ENCODE data around the gene CD27.

Gene CD27

DNA sequence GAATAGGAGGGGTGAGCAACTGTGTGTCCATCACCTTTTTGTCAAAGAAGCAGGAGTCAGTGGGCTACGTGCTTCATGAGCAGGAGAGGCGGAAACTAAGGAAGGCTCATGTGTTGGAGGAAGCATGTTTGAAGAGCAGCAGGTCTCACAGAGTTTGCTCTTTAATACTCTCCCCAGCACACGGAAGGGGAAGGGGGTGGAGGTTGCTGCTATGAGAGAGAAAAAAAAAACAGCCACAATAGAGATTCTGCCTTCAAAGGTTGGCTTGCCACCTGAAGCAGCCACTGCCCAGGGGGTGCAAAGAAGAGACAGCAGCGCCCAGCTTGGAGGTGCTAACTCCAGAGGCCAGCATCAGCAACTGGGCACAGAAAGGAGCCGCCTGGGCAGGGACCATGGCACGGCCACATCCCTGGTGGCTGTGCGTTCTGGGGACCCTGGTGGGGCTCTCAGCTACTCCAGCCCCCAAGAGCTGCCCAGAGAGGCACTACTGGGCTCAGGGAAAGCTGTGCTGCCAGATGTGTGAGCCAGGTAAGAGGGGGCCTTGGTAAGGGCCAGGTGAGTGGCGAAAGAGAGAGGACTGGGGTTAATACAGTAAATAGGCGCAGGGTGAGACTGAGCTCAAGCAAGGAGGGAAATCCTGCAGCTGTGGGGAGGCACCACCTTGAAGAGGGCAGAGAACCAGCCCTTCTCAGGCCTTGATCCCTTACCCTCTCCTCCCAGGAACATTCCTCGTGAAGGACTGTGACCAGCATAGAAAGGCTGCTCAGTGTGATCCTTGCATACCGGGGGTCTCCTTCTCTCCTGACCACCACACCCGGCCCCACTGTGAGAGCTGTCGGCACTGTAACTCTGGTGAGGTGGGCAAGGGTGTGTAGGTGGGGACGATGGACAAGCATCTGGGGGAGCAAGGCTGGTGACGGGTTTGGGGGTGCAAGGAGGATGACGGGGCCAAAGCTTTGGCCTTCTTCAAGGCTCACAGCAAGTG is at the start of gene CD27:
Gene CD27 (plus strand): TSS at position 252 of the 985 bp plus-strand sequence. CDS start 141 bp downstream, at position 393.
- TF ChIP-seq, protein P1, sequence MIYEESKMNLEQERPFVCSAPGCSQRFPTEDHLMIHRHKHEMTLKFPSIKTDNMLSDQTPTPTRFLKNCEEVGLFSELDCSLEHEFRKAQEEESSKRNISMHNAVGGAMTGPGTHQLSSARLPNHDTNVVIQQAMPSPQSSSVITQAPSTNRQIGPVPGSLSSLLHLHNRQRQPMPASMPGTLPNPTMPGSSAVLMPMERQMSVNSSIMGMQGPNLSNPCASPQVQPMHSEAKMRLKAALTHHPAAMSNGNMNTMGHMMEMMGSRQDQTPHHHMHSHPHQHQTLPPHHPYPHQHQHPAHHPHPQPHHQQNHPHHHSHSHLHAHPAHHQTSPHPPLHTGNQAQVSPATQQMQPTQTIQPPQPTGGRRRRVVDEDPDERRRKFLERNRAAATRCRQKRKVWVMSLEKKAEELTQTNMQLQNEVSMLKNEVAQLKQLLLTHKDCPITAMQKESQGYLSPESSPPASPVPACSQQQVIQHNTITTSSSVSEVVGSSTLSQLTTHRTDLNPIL (CRISPR knock-in tag; IDR thresholded peaks at IDR 0.05; ENCODE audit: low read depth): no peak
- no peak for TF ChIP-seq ZNF565 (CRISPR knock-in tag; conservative IDR thresholded peaks at IDR 0.05; ENCODE audit: low read depth)
- TF ChIP-seq ZNF8 (CRISPR knock-in tag; IDR thresholded peaks at IDR 0.05): no peak
- TF ChIP-seq ISL1 (CRISPR knock-in tag; IDR thresholded peaks at IDR 0.05): no peak
- no peak for TF ChIP-seq PPARA (CRISPR knock-in tag; IDR thresholded peaks at IDR 0.05; ENCODE audit: borderline replicate concordance)
- no peak for TF ChIP-seq OSR1 (CRISPR knock-in tag; IDR thresholded peaks at IDR 0.05)
- TF ChIP-seq CSDC2 (CRISPR knock-in tag; IDR thresholded peaks at IDR 0.05): no peak
- TF ChIP-seq SNAI2 (CRISPR knock-in tag; IDR thresholded peaks at IDR 0.05): no peak
- TF ChIP-seq ESRRG (CRISPR knock-in tag; IDR thresholded peaks at IDR 0.05): no peak
- TF ChIP-seq, protein P2, sequence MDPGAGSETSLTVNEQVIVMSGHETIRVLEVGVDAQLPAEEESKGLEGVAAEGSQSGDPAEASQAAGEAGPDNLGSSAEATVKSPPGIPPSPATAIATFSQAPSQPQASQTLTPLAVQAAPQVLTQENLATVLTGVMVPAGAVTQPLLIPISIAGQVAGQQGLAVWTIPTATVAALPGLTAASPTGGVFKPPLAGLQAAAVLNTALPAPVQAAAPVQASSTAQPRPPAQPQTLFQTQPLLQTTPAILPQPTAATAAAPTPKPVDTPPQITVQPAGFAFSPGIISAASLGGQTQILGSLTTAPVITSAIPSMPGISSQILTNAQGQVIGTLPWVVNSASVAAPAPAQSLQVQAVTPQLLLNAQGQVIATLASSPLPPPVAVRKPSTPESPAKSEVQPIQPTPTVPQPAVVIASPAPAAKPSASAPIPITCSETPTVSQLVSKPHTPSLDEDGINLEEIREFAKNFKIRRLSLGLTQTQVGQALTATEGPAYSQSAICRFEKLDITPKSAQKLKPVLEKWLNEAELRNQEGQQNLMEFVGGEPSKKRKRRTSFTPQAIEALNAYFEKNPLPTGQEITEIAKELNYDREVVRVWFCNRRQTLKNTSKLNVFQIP (CRISPR knock-in tag; IDR thresholded peaks at IDR 0.05; ENCODE audit: borderline replicate concordance, low read depth): no peak
- no peak for TF ChIP-seq ZFP30 (CRISPR knock-in tag; IDR thresholded peaks at IDR 0.05)
- no peak for TF ChIP-seq ZNF70 (CRISPR knock-in tag; IDR thresholded peaks at IDR 0.05)
- no peak for TF ChIP-seq RARB (CRISPR knock-in tag; IDR thresholded peaks at IDR 0.05)
- TF ChIP-seq, protein P3, sequence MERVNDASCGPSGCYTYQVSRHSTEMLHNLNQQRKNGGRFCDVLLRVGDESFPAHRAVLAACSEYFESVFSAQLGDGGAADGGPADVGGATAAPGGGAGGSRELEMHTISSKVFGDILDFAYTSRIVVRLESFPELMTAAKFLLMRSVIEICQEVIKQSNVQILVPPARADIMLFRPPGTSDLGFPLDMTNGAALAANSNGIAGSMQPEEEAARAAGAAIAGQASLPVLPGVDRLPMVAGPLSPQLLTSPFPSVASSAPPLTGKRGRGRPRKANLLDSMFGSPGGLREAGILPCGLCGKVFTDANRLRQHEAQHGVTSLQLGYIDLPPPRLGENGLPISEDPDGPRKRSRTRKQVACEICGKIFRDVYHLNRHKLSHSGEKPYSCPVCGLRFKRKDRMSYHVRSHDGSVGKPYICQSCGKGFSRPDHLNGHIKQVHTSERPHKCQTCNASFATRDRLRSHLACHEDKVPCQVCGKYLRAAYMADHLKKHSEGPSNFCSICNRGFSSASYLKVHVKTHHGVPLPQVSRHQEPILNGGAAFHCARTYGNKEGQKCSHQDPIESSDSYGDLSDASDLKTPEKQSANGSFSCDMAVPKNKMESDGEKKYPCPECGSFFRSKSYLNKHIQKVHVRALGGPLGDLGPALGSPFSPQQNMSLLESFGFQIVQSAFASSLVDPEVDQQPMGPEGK (CRISPR knock-in tag; IDR thresholded peaks at IDR 0.05; ENCODE audit: borderline replicate concordance): no peak
- no peak for TF ChIP-seq TOX (CRISPR knock-in tag; IDR thresholded peaks at IDR 0.05; ENCODE audit: borderline replicate concordance)
- TF ChIP-seq, protein P4, sequence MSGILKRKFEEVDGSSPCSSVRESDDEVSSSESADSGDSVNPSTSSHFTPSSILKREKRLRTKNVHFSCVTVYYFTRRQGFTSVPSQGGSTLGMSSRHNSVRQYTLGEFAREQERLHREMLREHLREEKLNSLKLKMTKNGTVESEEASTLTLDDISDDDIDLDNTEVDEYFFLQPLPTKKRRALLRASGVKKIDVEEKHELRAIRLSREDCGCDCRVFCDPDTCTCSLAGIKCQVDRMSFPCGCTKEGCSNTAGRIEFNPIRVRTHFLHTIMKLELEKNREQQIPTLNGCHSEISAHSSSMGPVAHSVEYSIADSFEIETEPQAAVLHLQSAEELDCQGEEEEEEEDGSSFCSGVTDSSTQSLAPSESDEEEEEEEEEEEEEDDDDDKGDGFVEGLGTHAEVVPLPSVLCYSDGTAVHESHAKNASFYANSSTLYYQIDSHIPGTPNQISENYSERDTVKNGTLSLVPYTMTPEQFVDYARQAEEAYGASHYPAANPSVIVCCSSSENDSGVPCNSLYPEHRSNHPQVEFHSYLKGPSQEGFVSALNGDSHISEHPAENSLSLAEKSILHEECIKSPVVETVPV (CRISPR knock-in tag; IDR thresholded peaks at IDR 0.05): no peak
- TF ChIP-seq GLIS3 (CRISPR knock-in tag; IDR thresholded peaks at IDR 0.05): no peak
- TF ChIP-seq BACH2 (CRISPR knock-in tag; IDR thresholded peaks at IDR 0.05; ENCODE audit: borderline replicate concordance): no peak
- TF ChIP-seq, protein P5, sequence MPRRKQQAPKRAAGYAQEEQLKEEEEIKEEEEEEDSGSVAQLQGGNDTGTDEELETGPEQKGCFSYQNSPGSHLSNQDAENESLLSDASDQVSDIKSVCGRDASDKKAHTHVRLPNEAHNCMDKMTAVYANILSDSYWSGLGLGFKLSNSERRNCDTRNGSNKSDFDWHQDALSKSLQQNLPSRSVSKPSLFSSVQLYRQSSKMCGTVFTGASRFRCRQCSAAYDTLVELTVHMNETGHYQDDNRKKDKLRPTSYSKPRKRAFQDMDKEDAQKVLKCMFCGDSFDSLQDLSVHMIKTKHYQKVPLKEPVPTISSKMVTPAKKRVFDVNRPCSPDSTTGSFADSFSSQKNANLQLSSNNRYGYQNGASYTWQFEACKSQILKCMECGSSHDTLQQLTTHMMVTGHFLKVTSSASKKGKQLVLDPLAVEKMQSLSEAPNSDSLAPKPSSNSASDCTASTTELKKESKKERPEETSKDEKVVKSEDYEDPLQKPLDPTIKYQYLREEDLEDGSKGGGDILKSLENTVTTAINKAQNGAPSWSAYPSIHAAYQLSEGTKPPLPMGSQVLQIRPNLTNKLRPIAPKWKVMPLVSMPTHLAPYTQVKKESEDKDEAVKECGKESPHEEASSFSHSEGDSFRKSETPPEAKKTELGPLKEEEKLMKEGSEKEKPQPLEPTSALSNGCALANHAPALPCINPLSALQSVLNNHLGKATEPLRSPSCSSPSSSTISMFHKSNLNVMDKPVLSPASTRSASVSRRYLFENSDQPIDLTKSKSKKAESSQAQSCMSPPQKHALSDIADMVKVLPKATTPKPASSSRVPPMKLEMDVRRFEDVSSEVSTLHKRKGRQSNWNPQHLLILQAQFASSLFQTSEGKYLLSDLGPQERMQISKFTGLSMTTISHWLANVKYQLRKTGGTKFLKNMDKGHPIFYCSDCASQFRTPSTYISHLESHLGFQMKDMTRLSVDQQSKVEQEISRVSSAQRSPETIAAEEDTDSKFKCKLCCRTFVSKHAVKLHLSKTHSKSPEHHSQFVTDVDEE (CRISPR knock-in tag; IDR thresholded peaks at IDR 0.05): no peak
- no peak for TF ChIP-seq ZFP3 (CRISPR knock-in tag; IDR thresholded peaks at IDR 0.05)
- no peak for ATAC-seq

DNA sequence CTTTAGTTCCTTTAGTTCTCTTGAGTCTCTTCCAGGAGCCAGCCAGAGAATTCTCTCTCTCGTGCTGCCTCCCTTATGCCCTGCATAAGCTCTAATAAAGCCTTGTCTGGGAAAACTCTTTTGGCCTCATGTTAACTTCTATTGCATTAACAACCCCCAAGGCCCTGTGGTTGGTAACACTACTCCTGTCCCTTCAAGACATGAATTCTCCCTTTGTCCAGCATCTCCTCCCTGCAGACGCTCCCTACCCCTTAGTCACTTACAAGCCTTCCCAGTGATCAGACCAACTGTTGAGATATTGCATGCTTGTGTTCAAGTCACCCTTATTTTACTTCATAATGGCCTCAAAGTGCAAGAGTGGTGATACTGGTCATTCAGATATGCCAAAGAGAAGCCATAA is 48.7 kb upstream of the CD27 start:
- no peak for ATAC-seq
- no peak for TF ChIP-seq ZNF565 (CRISPR knock-in tag; conservative IDR thresholded peaks at IDR 0.05; ENCODE audit: low read depth)
- TF ChIP-seq ZC3H10 (CRISPR knock-in tag; IDR thresholded peaks at IDR 0.05): no peak
- TF ChIP-seq ZFP30 (CRISPR knock-in tag; IDR thresholded peaks at IDR 0.05): no peak
- TF ChIP-seq, protein P4 (CRISPR knock-in tag; IDR thresholded peaks at IDR 0.05): no peak
- TF ChIP-seq ARNTL (CRISPR knock-in tag; IDR thresholded peaks at IDR 0.05; ENCODE audit: borderline replicate concordance, low read depth): no peak
- TF ChIP-seq CSDC2 (CRISPR knock-in tag; IDR thresholded peaks at IDR 0.05): no peak
- no peak for TF ChIP-seq ZFP3 (CRISPR knock-in tag; IDR thresholded peaks at IDR 0.05)
- TF ChIP-seq, protein P3 (CRISPR knock-in tag; IDR thresholded peaks at IDR 0.05; ENCODE audit: borderline replicate concordance): no peak
- TF ChIP-seq, protein P5 (CRISPR knock-in tag; IDR thresholded peaks at IDR 0.05): no peak
- TF ChIP-seq OSR1 (CRISPR knock-in tag; IDR thresholded peaks at IDR 0.05): no peak
- no peak for TF ChIP-seq SNAI2 (CRISPR knock-in tag; IDR thresholded peaks at IDR 0.05)

All from SK-N-SH treated with all-trans-retinoic acid at 6 μM for 48 hours (cell line).